ENCODE data around the gene MTMR10. TPM values are rescaled to one million over a fixed set of nuclear protein-coding genes. Genes with fewer than 3 reads are reported as not detected.

Gene MTMR10
- total RNA-seq, 1 donor from 2014 or later = 18.8 TPM

DNA sequence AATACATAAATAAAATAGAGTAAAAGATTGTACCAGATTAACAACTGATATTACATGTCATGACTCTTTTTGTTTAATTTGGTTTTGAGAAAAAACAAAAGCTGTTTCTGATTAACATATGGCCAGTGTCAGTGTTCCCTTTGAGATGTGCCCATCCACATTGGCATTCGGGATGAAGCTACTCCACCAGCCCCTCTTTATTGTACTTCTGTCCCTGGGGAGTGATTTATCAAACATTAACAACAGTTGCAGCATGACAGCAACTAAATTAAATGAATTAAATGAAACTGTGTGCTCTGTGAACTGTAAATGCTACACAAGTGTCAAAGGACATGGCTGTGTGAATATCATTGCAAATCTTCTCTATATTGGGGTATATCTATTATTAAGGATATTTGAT lies 25.9 kb upstream of the MTMR10 start:
- TF ChIP-seq, protein P1, sequence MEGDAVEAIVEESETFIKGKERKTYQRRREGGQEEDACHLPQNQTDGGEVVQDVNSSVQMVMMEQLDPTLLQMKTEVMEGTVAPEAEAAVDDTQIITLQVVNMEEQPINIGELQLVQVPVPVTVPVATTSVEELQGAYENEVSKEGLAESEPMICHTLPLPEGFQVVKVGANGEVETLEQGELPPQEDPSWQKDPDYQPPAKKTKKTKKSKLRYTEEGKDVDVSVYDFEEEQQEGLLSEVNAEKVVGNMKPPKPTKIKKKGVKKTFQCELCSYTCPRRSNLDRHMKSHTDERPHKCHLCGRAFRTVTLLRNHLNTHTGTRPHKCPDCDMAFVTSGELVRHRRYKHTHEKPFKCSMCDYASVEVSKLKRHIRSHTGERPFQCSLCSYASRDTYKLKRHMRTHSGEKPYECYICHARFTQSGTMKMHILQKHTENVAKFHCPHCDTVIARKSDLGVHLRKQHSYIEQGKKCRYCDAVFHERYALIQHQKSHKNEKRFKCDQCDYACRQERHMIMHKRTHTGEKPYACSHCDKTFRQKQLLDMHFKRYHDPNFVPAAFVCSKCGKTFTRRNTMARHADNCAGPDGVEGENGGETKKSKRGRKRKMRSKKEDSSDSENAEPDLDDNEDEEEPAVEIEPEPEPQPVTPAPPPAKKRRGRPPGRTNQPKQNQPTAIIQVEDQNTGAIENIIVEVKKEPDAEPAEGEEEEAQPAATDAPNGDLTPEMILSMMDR (IDR thresholded peaks at IDR 0.05; ENCODE audit: insufficient read depth, low read length, poor library complexity, severe bottlenecking) = no peak
- Histone ChIP-seq H3K4me3 (ENCODE audit: low read depth, low read length) (no peak overlapping the region), H3K36me3 (ENCODE audit: control insufficient read depth, insufficient read depth, low read length) (no peaks in the 10 kb centered on the region), H3K27me3 (ENCODE audit: control insufficient read depth, insufficient read depth, low read length) (no peaks in the 10 kb centered on the region)
- DNase-seq (ENCODE audit: low read depth) = no peak

DNA sequence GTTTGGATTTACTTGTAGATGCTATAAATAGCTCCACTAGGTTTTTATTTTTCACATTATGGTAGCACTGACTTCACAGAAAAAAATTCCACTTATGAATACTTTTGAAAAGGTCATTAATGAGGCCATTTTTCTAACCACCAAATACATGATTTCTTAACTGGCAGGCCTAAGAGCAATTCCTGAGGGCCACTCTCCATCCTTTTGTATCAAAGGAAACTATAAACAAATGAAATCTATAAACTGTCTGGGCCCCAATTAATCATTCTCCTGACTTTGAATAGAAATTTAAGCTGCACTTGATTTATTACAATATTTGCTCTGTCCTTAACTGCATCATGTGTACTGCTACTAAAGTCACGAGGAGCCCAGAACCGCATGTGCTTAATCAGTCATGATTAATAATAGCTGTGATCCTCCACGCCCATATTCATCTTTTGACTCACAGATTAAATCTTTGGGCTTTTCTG lies 25.1 kb upstream of the MTMR10 start:
- TF ChIP-seq, protein P1 (IDR thresholded peaks at IDR 0.05; ENCODE audit: insufficient read depth, low read length, poor library complexity, severe bottlenecking) = no peak
- no peaks in the 10 kb centered on the region for H3K27me3 ChIP-seq (ENCODE audit: control insufficient read depth, insufficient read depth, low read length)
- H3K4me3 ChIP-seq (ENCODE audit: low read depth, low read length) = no peak overlapping the region
- H3K36me3 ChIP-seq (ENCODE audit: control insufficient read depth, insufficient read depth, low read length) = no peaks in the 10 kb centered on the region
- no peak for DNase-seq (ENCODE audit: low read depth)

DNA sequence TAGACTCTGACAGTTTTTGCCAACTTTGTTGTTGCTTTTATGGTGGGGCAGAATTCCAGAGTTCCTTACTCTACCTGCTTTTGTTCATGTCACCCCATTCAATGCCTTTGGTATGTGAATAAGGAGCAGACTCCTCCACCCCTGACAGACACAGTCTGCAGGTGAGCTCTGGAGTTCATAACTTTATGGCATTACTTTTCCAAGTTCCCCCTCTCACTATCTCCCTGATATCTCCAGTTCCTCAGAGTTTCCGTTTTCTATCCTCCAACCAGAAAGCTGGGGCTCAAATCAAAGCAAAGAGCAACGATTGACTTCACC lies 23.1 kb upstream of the MTMR10 start:
- DNase-seq (ENCODE audit: low read depth) = no peak
- Histone ChIP-seq H3K36me3 (ENCODE audit: control insufficient read depth, insufficient read depth, low read length) (no peaks in the 10 kb centered on the region), H3K4me3 (ENCODE audit: low read depth, low read length) (no peak overlapping the region), H3K27me3 (ENCODE audit: control insufficient read depth, insufficient read depth, low read length) (no peaks in the 10 kb centered on the region)
- TF ChIP-seq, protein P1 (IDR thresholded peaks at IDR 0.05; ENCODE audit: insufficient read depth, low read length, poor library complexity, severe bottlenecking) = no peak

DNA sequence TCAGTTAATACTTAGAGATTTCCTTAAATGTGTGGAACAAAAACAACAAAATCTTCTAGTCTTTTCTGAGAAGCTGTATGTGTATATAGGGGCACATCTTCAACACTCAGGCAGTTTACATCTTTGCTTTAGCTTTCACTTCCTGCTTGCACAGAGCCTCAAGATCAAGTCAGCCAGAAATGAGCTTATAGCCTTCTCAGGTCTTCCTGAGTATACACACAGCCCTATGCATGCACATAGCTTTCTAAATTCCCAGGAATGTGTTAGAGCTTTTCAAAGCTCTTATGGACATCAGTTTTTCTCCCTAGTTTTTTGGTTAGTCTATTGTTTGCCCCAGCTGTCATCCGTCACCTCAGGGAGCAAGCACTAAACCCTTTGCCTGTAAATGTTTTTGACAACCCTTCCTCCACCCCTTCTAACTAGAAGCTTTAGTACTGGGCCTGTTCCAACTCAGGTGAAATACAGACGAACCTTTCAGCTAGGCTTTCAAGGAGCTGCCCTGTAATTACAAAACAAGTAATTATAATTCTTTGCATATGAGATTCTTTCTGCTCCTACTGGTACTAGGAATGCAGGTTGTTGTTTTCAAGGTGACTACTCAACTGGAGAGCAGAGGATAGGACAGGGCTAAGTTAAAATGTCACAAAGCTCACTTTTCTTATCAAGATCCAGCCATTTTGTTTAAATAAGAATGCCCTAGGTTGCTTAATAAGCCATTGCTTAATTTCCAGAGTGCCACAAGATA lies 22.6 kb upstream of the MTMR10 start:
- Histone ChIP-seq H3K4me3 (ENCODE audit: low read depth, low read length) (no peak overlapping the region), H3K27me3 (ENCODE audit: control insufficient read depth, insufficient read depth, low read length) (no peaks in the 10 kb centered on the region), H3K36me3 (ENCODE audit: control insufficient read depth, insufficient read depth, low read length) (no peaks in the 10 kb centered on the region)
- TF ChIP-seq, protein P1 (IDR thresholded peaks at IDR 0.05; ENCODE audit: insufficient read depth, low read length, poor library complexity, severe bottlenecking) = no peak
- no peak for DNase-seq (ENCODE audit: low read depth)

DNA sequence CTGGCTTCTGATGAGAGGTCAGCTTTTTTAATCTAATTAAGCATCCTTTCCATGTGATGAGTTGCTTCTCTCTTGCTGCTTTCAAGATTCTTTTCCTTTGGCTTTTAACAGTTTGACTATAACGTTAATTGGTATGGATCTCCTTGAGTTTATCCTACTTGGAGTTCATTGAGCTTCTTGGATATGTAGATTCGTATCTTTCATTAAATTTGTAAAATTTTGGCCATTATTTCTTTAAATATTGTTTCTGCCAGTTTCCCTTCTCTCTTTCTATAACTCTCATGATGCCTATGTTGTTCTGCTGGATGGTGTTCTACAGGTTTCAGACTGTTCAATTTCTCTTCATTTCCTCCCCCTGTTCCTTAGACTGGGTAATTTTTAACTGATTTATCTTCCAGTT lies 21.0 kb upstream of the MTMR10 start:
- H3K36me3 ChIP-seq (ENCODE audit: control insufficient read depth, insufficient read depth, low read length) = no peaks in the 10 kb centered on the region
- DNase-seq (ENCODE audit: low read depth) = no peak

More for the DNA sequence above, 21.0 kb upstream of the MTMR10 start:
- no peaks in the 10 kb centered on the region for H3K27me3 ChIP-seq (ENCODE audit: control insufficient read depth, insufficient read depth, low read length)
- TF ChIP-seq, protein P1 (IDR thresholded peaks at IDR 0.05; ENCODE audit: insufficient read depth, low read length, poor library complexity, severe bottlenecking) = no peak
- no peak overlapping the region for H3K4me3 ChIP-seq (ENCODE audit: low read depth, low read length)

Data from kidney epithelial cell (primary cell).